A172 (cell line): Measurements from ENCODE around the gene IL31RA. TPM values are rescaled to one million over a fixed set of nuclear protein-coding genes. Genes with fewer than 3 reads are reported as not detected.

ENCODE experiments used
- total RNA-seq: library from RNA; depleted of rRNA; stranded (reverse); fragments of >200 nt; shearing (Covaris generic); gene quantifications from 2 replicates; pipeline ENCODE4 v1.2.3, GENCODE V29; 2014; rRNA removed

IL31RA gene
- total RNA-seq, 1 experiment from 2014 or later = 2.6 TPM

Other genes starting within 250 kb of the IL31RA start
- 30.2 and 33.1 TPM in 2 replicates for gene SLC38A9, start 139.0 kb upstream of the IL31RA start, total RNA-seq
- not detected in 2 replicates for gene DDX4, start 113.3 kb upstream of the IL31RA start, total RNA-seq
- gene IL6ST, start 143.6 kb downstream of the IL31RA start, total RNA-seq = 97.7 and 112 TPM in 2 replicates